Hypothalamus (tissue), 51 donors: Measurements from ENCODE around the gene TMEM80.
A peak's percentile ranks its signal among the peaks of the same experiment; 100 is the strongest.
"Not testable (repeated sequence)": the region's sequence is repeated elsewhere in the genome, so short reads cannot be mapped to it uniquely, and the experiment has no call there.

ENCODE experiments used
- DNase-seq, 51 donors: peaks; one replicate each; lab custom pipeline; 2025; lab: John Stamatoyannopoulos, UW

Gene TMEM80

DNA sequence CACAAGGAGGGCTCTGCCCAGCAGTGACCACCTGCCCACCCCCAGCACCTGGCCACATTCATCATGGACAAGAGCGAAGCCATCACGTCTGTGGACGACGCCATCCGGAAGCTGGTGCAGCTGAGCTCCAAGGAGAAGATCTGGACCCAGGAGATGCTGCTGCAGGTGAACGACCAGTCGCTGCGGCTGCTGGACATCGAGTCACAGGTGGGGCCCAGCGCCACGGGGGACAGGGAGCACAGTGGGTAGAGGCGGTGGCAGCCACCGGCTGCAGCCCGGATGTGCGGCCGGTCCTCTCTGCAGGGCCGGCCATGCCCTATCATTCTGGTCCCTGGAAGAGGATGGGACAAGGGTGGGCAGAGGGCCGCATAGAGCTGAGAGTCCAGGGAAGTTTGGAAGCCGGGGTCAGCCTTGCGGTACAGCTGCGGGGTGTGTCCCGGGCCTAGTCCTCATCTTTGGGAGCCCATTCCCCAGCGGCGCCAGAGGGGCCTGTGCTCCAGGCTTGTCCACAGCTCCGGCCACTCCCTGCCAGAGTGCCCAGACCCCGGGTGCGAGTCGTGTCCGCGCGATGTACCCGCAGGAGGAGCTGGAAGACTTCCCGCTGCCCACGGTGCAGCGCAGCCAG, 24.5 kb downstream of the TMEM80 start:
- DNase-seq: no peak

- peak in 8 of 51 donors; percentile 34 to 72 (median 44) for DNase-seq
Observed at GRCh38 chr11:720642-721246, 25.1 kb downstream of the TMEM80 start.

DNA sequence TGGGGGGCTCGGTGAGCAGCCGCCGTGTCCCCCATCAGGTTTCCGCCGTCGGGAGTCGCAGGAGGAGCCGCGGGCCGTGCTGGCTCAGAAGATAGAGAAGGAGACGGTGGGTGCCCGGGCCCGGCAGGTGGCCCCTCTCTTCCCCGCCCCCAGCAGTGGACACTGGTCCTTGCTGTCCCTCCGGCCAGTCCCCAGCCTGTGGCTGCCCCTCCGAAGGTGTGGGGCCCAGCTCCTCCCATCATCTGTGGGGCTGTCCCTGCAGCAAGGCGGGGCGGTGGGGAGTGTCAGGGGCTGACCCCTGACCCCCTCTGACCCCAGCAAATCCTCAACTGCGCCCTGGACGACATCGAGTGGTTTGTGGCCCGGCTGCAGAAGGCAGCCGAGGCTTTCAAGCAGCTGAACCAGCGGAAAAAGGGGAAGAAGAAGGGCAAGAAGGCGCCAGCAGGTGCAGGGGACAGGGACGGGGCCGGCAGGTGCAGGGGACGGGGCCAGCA, 25.7 kb downstream of the TMEM80 start:
- DNase-seq: no peak

DNA sequence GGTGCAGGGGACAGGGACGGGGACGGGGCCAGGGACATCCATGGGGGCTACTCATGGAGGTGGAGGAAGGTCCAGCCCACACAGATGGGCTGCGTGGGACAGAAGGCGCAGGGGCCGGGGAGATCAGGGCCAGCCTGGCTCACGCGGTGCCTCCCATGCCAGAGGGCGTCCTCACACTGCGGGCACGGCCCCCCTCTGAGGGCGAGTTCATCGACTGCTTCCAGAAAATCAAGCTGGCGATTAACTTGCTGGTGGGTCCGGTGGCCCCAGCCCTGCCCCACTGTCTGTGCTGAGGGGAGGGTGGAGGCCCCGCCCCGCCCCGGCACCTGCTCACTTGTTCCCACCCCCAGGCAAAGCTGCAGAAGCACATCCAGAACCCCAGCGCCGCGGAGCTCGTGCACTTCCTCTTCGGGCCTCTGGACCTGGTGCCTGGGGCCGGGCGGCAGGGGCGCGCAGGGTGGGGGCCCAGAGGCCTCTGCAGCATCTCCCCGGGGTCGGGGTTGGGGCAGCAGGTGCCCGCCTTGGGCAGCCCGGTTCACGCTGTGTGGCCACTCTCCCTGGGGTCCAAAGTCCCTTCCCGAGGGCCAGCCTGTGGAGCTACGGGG, 26.2 kb downstream of the TMEM80 start:
- no peak for DNase-seq

DNA sequence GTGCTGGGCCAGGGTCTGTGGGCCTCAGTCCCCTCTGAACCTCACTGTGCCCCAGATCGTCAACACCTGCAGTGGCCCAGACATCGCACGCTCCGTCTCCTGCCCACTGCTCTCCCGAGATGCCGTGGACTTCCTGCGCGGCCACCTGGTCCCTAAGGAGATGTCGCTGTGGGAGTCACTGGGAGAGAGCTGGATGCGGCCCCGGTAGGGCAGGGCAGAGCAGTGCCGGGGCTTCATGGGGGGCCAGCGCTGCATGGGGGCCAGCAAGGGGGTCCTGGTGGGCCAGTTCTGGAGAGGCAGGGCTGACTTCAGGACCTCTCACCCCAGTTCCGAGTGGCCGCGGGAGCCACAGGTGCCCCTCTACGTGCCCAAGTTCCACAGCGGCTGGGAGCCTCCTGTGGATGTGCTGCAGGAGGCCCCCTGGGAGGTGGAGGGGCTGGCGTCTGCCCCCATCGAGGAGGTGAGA, 26.8 kb downstream of the TMEM80 start:
- no peak for DNase-seq

DNA sequence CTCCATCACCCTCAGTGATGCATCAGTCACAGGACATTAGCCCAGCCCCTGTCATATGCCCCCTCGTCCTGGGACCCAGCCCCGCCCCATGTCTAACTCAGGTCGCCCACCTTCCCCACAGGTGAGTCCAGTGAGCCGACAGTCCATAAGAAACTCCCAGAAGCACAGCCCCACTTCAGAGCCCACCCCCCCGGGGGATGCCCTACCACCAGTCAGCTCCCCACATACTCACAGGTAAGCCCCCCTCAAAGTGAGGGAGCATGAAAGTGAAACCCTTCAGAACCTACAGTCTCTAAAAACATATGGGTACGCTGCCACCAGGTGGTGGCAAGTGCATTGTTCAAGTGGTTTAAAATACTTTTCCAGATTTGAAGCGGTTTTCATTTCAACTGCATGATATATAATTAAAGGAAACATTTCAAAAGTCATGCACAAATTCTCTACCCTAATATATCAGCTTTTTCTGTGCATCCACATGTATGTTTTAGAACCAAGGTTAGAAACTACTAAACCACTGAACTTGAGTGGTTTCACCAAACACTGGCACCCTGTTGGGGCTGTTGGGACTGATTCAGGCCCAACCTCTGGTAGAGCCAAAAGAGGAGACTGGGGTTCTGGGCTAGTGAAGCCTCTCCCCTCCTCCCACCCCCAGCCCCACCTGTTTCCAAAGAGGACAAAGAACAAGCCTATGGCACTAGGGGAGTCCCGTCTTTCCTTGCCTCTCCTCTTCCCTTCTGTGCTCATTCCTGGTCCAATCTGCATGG, 27.7 kb downstream of the TMEM80 start:
- peak in 9 of 51 donors; percentile 5 to 41 (median 35) for DNase-seq

GRCh38 chr11:724049-724777, 28.6 kb downstream of the TMEM80 start:
- no peak for DNase-seq

DNA sequence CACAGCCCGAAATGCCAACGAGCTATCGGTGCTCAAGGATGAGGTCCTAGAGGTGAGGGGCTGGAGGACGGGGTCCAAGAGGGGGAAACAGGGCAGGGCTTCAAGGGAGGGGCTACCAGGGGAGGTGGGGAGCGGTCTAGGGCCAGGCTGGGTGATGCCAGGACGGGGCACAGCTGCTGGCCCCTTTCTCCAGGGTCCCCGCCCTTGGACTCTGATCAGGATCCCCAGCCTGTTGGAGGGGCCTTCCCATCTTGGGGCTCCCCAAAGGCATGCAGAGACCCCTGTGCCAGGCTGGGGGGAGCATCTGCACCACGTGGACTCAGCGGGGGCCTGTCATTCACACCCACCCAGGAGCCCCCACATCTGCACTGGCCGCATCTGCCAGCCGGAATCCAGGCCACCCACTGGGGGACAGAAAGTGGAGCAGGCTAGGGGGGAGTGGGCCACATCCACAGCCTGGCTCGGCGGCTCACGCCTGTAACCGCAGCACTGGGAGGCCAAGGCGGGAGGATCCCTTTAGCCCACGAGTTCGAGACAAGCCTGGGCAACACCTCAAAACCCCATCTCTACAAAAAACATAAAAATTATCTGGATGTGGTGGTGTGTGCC, 29.3 kb downstream of the TMEM80 start:
- DNase-seq: no peak

- DNase-seq: no peak
Observed at GRCh38 chr11:725624-726202, 30.1 kb downstream of the TMEM80 start.

DNA sequence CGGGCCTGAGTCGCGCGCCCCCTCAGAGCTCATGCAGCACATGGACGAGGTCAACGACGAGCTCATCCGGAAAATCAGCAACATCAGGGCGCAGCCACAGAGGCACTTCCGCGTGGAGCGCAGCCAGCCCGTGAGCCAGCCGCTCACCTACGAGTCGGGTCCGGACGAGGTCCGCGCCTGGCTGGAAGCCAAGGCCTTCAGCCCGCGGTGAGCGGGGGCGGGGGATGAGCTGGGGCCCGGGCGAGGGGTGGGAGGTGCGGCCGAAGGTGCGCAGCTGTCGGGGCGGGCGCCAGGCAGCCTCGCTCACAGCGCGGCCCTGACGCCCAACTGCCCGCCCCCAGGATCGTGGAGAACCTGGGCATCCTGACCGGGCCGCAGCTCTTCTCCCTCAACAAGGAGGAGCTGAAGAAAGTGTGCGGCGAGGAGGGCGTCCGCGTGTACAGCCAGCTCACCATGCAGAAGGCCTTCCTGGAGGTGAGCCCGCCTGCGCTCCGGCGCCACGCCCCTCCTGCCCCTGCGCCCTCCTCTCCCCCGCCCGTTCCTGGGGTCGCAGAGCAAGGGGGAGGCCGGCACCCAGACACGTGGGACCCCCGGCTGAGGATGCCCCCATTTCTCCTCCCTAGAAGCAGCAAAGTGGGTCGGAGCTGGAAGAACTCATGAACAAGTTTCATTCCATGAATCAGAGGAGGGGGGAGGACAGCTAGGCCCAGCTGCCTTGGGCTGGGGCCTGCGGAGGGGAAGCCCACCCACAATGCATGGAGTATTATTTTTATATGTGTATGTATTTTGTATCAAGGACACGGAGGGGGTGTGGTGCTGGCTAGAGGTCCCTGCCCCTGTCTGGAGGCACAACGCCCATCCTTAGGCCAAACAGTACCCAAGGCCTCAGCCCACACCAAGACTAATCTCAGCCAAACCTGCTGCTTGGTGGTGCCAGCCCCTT, 30.9 kb downstream of the TMEM80 start:
- DNase-seq: no peak

- no peak for DNase-seq
Observed at GRCh38 chr11:727281-727701, 31.7 kb downstream of the TMEM80 start.

DNA sequence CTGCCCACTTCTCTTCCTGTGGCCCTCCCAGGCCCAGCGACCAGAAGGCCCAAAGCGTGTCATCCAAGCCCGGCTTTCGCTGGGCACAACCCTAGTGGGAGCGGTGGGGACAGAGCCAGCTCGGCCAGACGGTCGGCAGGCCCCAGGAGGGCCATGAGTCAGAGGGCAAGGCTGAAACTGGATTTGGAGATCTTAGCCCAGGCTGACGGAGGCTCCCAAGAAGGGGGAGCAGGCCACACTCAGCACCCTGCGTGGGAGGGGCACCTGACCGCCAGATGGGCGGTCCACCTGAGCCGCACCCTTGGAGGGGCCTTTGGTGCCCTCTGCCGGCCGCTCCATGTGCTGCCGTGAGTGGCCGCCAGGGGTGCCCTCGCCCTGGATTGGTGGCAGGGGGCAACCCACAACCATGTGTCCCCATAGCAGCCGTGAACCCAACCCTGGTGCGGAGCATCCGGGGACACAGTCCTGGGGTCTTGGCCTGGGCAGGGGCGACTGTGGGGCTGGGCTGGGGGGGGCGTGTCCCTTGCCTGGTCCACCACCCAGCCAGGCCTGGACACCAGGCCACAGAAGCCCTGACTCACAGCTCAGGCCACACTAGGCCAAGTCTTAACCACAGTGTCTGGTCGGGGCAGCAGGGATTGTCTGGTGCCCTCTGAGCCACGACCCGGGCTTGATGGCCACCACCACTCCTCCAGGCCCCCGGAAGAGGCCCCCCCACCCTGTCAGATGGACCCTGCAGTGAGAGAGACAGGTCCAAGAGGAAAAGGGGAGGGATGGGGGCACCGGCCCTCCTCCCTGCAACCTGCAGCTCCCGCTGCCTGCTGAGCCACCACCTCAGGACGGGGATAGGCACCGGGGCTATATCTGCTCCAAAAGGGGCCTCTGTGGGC, 32.5 kb downstream of the TMEM80 start:
- peak in 45 of 51 donors; percentile 7 to 89 (median 63) for DNase-seq

DNA sequence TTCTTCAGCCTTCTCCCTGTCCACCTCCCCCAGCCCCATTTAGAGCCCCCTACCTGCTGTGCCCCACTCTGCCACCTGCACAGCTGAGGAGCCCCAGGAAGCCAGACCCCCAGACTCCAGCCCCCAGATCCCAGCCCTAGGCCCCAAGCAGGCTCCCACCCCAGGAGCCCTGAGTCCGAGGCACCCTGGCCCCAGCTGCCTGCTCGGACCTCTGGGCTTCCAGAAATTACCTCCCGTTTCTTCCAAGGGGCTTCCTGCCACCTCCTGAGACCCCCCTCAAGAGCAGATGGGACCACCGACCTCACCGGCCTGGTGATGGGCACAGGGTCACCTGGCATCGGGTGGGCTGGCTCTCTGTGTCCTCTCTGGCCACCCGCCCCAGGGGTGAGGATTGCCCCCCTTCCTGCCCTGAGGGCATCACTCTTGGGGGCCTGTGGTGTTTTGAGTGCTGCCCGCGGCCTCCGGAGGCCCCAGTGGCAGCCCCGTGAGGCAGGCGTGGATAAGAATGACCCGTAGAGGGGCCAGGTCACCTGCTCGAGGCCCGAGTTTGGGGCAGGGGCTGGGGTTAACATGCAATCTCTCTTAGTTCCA, 33.4 kb downstream of the TMEM80 start:
- DNase-seq: no peak

DNA sequence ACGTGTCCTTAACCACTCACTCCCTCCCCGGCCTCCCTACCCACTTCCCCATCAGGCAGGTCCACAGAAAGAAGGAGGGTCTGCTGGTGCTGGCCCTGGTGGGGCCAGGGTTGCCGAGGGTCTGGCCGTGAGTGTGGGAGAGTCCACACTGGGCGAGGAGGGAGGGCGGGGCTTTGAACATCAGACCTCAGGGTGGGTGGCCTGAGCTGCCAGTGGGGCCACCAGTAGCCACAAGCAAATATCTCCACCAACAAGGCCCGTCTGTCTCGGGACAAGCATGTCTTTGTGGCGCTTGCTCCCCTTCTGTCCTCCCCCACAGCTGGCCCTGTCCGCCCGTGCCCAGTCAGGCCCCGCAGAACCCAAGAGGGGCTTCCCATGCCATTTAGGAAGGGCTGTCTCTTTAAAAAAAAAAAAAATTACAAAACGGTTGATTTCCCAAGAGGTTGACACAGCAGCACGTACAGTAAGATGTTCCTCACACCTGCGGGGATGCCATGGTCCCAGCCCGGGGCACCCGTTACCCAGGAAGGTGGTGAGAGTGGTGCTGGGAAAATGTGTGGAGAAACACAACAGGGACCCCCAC, 34.0 kb downstream of the TMEM80 start:
- peak in 39 of 51 donors; percentile 34 to 92 (median 71) for DNase-seq

- no peak for DNase-seq
Observed at GRCh38 chr11:733072-733471, 37.5 kb downstream of the TMEM80 start.

DNA sequence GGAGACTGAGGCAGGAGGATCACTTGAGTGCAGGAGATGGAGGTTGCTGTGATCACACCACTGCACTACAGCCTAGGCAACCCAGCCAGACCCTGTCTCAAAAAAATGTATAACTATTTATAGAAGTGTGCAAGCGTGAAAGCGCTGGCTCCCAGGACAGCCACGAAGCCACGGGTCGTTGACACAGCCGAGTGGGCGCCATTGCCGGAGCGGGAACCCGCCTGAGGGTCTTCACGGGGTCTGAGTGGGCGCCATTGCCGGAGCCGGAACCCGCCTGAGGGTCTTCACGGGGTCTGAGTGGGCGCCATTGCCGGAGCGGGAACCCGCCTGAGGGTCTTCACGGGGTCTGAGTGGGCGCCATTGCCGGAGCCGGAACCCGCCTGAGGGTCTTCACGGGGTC, 38.9 kb downstream of the TMEM80 start:
- DNase-seq: not testable (repeated sequence)

GRCh38 chr11:737366-737765, 41.8 kb downstream of the TMEM80 start:
- peak in 10 of 51 donors; percentile 15 to 47 (median 34) for DNase-seq
